Smooth muscle cell (in vitro differentiated cells): ENCODE data around the gene TMEM72. TPM values are rescaled to one million over a fixed set of nuclear protein-coding genes. Genes with fewer than 3 reads are reported as not detected.

Source experiments
- DNase-seq: peaks from one replicate; lab custom pipeline; 2025; ENCODE audit not compliant: unreplicated experiment; lab: John Stamatoyannopoulos, UW
- H2AFZ ChIP-seq: fragments of 200-600 bp; sonication (generic); 2 replicates; pipeline ENCODE4 v1.6.0; 2016; ENCODE audit warnings: antibody characterized with exemption, low read depth, mild to moderate bottlenecking
- H3F3A ChIP-seq: fragments of 200-600 bp; sonication (generic); 2 replicates; pipeline ENCODE4 v1.6.0; 2017; ENCODE audit warnings: antibody characterized with exemption, low read depth
- H3K27ac ChIP-seq: fragments of 200-600 bp; sonication (generic); 2 replicates; pipeline ENCODE4 v1.5.1; 2016; ENCODE audit warnings: low read depth, mild to moderate bottlenecking
- H3K27me3 ChIP-seq: fragments of 200-600 bp; sonication (generic); 2 replicates; pipeline ENCODE4 v1.6.1; 2016; ENCODE audit warnings: low read depth, mild to moderate bottlenecking
- H3K36me3 ChIP-seq: fragments of 200-600 bp; sonication (generic); 2 replicates; pipeline ENCODE4 v1.5.1; 2016; ENCODE audit warnings: low read depth
- H3K4me1 ChIP-seq: fragments of 200-600 bp; sonication (generic); 2 replicates; pipeline ENCODE4 v1.5.1; 2016; ENCODE audit warnings: low read depth
- H3K4me2 ChIP-seq: fragments of 200-600 bp; sonication (generic); 2 replicates; pipeline ENCODE4 v1.6.0; 2016; ENCODE audit warnings: mild to moderate bottlenecking
- H3K4me3 ChIP-seq: fragments of 200-600 bp; sonication (generic); 2 replicates; pipeline ENCODE4 v1.5.1; 2016; ENCODE audit warnings: mild to moderate bottlenecking
- H3K79me2 ChIP-seq: fragments of 200-600 bp; sonication (generic); 2 replicates; pipeline ENCODE4 v1.6.0; 2016; ENCODE audit warnings: low read depth, mild to moderate bottlenecking
- H3K9ac ChIP-seq: fragments of 200-600 bp; sonication (generic); 2 replicates; pipeline ENCODE4 v1.6.0; 2016; ENCODE audit warnings: low read depth
- H3K9me3 ChIP-seq: fragments of 200-600 bp; sonication (generic); replicated peaks from 2 replicates; pipeline ENCODE4 v1.5.1; 2016; ENCODE audit warnings: low read depth
- H4K20me1 ChIP-seq: fragments of 200-600 bp; sonication (generic); 2 replicates; pipeline ENCODE4 v1.6.0; 2016; ENCODE audit warnings: low read depth
- WGBS: methylation state at CpG from one replicate; pipeline ENCODE4 v1.1.7; 2016; ENCODE audit warnings: low lambda C conversion rate; 5-methylcytosine and 5-hydroxymethylcytosine counted together
- polyA plus RNA-seq: library from polyadenylated mRNA; unstranded; fragments of >200 nt; fragmentation: Nextera tagmentation; extraction: Ambion mirVana; gene quantifications from 2 replicates; pipeline ENCODE4 v1.2.1, GENCODE V29; 2016
- total RNA-seq: library from RNA; depleted of rRNA; stranded (reverse); fragments of >200 nt; gene quantifications from 2 replicates; pipeline ENCODE4 v1.2.3, GENCODE V29; 2014
- TF ChIP-seq, protein P1 (sequence below): fragments of 200-600 bp; sonication (generic); IDR thresholded peaks from 2 replicates; pipeline ENCODE4 v1.5.1; 2017; ENCODE audit warnings: borderline replicate concordance, mild to moderate bottlenecking, antibody characterized with exemption; ENCODE audit not compliant: insufficient read depth, poor library complexity, severe bottlenecking

TMEM72 gene
- total and polyA plus RNA-seq, 2 experiments from 2014 or later: not detected

DNA sequence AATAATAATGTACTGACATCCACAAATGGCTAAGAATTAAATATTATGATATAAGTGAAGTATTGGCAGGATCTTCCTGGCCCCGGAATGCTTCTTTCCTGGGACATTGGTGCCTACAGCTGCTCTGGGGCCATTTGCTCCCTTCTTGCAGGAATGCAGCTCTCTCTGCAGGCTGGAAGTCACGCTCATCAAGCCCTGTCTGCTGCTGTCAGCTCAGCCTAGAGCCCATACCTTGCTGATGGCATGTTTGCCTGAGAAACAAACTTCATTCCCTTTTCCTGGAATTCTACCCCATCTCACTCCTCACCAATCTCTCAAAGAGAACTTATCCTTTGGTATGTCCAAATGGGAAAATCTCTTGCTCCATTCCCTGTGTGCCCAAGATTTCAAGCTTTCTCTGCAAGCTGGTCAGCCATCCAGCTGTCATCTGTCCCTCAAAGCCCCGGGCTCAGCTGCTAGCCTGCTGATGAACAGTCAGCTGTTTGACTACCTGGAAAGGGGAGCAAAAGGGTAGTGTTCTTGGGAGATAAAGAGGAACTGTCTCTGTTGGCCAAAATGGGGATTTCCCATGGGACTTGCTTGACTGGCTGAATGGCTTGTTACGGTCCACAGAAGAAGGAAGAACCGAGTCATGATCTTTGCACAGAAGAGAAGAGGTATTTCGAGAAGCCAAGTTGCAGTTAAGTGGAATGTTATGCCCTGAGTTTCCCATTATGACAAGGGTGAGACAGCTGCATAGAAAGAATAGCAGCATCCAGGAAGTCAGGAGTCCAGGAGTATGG, 36.4 kb downstream of the TMEM72 start:
- Histone ChIP-seq H3K36me3 (no peaks in the 10 kb centered on the region), H3K4me3 (no peak overlapping the region), H4K20me1 (no peaks in the 10 kb centered on the region), H3K27ac (no peak overlapping the region), H3K9ac (no peak overlapping the region), H2AFZ (no peak overlapping the region), H3F3A (no peaks in the 10 kb centered on the region), H3K4me1 (no peaks in the 10 kb centered on the region), H3K9me3 (peaks cover 8% of the 10 kb centered on the region), H3K79me2 (no peaks in the 10 kb centered on the region), H3K4me2 (no peak overlapping the region), H3K27me3 (no peaks in the 10 kb centered on the region)
- 72% methylated on average over 6 of the region's 6 CpGs for WGBS
- TF ChIP-seq, protein P1, sequence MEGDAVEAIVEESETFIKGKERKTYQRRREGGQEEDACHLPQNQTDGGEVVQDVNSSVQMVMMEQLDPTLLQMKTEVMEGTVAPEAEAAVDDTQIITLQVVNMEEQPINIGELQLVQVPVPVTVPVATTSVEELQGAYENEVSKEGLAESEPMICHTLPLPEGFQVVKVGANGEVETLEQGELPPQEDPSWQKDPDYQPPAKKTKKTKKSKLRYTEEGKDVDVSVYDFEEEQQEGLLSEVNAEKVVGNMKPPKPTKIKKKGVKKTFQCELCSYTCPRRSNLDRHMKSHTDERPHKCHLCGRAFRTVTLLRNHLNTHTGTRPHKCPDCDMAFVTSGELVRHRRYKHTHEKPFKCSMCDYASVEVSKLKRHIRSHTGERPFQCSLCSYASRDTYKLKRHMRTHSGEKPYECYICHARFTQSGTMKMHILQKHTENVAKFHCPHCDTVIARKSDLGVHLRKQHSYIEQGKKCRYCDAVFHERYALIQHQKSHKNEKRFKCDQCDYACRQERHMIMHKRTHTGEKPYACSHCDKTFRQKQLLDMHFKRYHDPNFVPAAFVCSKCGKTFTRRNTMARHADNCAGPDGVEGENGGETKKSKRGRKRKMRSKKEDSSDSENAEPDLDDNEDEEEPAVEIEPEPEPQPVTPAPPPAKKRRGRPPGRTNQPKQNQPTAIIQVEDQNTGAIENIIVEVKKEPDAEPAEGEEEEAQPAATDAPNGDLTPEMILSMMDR: no peak
- DNase-seq: no peak

DNA sequence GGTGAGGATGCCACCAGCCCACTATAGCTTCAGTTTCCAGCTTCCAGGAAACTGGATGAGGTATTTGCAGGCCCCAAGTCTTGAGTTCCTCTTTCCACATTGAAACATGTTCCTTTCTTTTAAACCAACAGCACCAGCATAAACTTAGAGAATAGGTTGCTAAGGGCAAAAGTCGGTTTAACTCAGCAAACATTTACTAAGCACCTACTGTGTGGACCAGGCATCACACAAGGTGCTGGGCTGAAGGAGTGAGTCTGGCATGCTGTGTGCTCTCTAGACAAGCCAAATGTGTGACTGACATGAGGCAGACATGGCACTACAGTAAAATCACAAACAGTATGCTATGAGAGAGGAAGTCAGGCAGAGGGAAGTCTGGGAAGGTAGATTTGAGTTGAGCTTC, 37.5 kb downstream of the TMEM72 start:
- Histone ChIP-seq H4K20me1 (no peaks in the 10 kb centered on the region), H3K4me3 (no peak overlapping the region), H3K36me3 (no peaks in the 10 kb centered on the region), H3K79me2 (no peaks in the 10 kb centered on the region), H3K4me2 (no peak overlapping the region), H3K9me3 (peaks cover 8% of the 10 kb centered on the region), H3K27me3 (no peaks in the 10 kb centered on the region), H3K9ac (no peak overlapping the region), H3F3A (no peaks in the 10 kb centered on the region), H3K27ac (no peak overlapping the region), H3K4me1 (peaks cover 3% of the 10 kb centered on the region), H2AFZ (no peak overlapping the region)
- TF ChIP-seq, protein P1: no peak
- no peak for DNase-seq
- WGBS: 97% methylated on average over 1 of the region's 1 CpG

DNA sequence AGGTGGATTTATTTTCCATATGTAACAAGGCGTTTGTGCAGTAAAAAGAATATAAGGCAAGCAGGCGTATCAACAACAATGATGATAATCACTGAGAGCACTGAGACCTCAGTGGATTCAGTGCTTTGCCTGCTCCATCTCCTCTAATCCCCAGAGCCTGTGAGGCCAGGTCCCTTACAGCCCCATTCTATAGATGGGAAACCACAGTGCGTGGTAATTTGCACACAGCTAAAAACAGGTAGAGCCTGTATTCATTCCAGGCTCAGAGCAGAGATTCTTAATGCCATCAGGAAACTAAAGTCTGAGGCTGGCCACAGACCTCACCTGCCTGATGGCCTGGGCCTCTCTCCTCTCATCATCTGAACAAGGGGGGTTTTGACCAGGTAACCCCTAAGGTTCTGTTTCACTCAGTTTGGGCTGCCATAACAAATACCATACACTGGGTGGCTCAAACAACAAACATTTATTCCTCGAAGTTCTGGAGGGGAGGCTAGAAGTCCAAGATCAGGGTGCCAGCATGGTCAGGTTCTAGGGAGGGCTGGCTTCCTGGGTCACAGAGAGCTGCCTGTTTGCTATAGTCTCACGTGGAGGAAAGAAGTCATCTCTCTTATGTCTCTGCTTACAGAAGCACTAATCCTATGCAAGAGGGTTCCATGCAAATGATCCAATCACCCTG, 38.1 kb downstream of the TMEM72 start:
- Histone ChIP-seq H3K79me2 (no peaks in the 10 kb centered on the region), H2AFZ (no peak overlapping the region), H3K9me3 (peaks cover 5% of the 10 kb centered on the region), H4K20me1 (no peaks in the 10 kb centered on the region), H3K27ac (no peak overlapping the region), H3F3A (no peaks in the 10 kb centered on the region), H3K4me1 (peaks cover 3% of the 10 kb centered on the region), H3K9ac (no peak overlapping the region), H3K4me3 (no peak overlapping the region), H3K27me3 (no peaks in the 10 kb centered on the region), H3K4me2 (no peak overlapping the region), H3K36me3 (no peaks in the 10 kb centered on the region)
- TF ChIP-seq, protein P1: peak; percentile 19
- no peak for DNase-seq
- 72% methylated on average over 5 of the region's 5 CpGs for WGBS
